Lower leg skin (tissue), 3 donors: ENCODE measurements around the gene HTR6.

ENCODE experiments used
- CTCF ChIP-seq, 3 donors: fragments of 450-650 bp; IDR thresholded peaks; one replicate each; pipeline ENCODE4 v1.5.1; 2016; ENCODE audit warnings: antibody characterized with exemption in 3 of 3, mild to moderate bottlenecking in 3 of 3, moderate library complexity in 2 of 3
- POLR2A ChIP-seq, 2 donors: fragments of 450-650 bp; IDR thresholded peaks; one replicate each; pipeline ENCODE4 v1.6.1; 2016 to 2017; ENCODE audit warnings: antibody characterized with exemption in 2 of 2, mild to moderate bottlenecking in 1 of 2, moderate library complexity in 1 of 2

- no peak for TF ChIP-seq CTCF (IDR thresholded peaks at IDR 0.05)
- no peak for TF ChIP-seq POLR2A (IDR thresholded peaks at IDR 0.05)
Observed at GRCh38 chr1:19622204-19622603, 42.5 kb upstream of the HTR6 start.
